ENCODE data around the gene ZSCAN9.

Gene ZSCAN9

GRCh38 chr6:28211840-28212509, 13.1 kb upstream of the ZSCAN9 start:
- Histone ChIP-seq H4K20me1 (ENCODE audit: low read depth, low read length) (no peaks in the 10 kb centered on the region), H3K27ac (ENCODE audit: low read depth, low read length) (no peak overlapping the region), H3K9ac (ENCODE audit: low read length) (no peak overlapping the region), H3K4me2 (ENCODE audit: low read depth, low read length, poor library complexity, severe bottlenecking) (no peak overlapping the region), H2AFZ (ENCODE audit: low read depth, low read length, severe bottlenecking) (no peak overlapping the region), H3K4me3 (ENCODE audit: insufficient read depth, low read length, poor library complexity, severe bottlenecking) (no peak overlapping the region), H3F3A (ENCODE audit: insufficient read depth) (no peaks in the 10 kb centered on the region), H3K9me2 (replicated peaks; ENCODE audit: insufficient read depth, low read length) (no peaks in the 10 kb centered on the region), H3K79me2 (ENCODE audit: insufficient read depth, low read length) (no peaks in the 10 kb centered on the region), H3K9me3 (ENCODE audit: insufficient read depth, low read length) (no peaks in the 10 kb centered on the region), H3K27me3 (ENCODE audit: low read length) (peaks cover 4% of the 10 kb centered on the region; the same call in 1 of the 2 replicates), H3K36me3 (ENCODE audit: low read length) (no peaks in the 10 kb centered on the region)
- no peak for TF ChIP-seq EZH2phosphoT487 (conservative IDR thresholded peaks at IDR 0.05; ENCODE audit: low read length)
- no peak for TF ChIP-seq CTCF (IDR thresholded peaks at IDR 0.05; ENCODE audit: insufficient read depth, low read length, poor library complexity, severe bottlenecking)

- TF ChIP-seq EZH2phosphoT487 (conservative IDR thresholded peaks at IDR 0.05; ENCODE audit: low read length) = no peak
- TF ChIP-seq CTCF (IDR thresholded peaks at IDR 0.05; ENCODE audit: insufficient read depth, low read length, poor library complexity, severe bottlenecking) = no peak
- Histone ChIP-seq H3F3A (ENCODE audit: insufficient read depth) (no peaks in the 10 kb centered on the region), H3K9me3 (ENCODE audit: insufficient read depth, low read length) (no peaks in the 10 kb centered on the region), H2AFZ (ENCODE audit: low read depth, low read length, severe bottlenecking) (no peak overlapping the region), H3K27ac (ENCODE audit: low read depth, low read length) (no peak overlapping the region), H3K79me2 (ENCODE audit: insufficient read depth, low read length) (no peaks in the 10 kb centered on the region), H3K27me3 (ENCODE audit: low read length) (peaks cover 4% of the 10 kb centered on the region; the same call in 1 of the 2 replicates), H3K9me2 (replicated peaks; ENCODE audit: insufficient read depth, low read length) (no peaks in the 10 kb centered on the region), H3K4me3 (ENCODE audit: insufficient read depth, low read length, poor library complexity, severe bottlenecking) (no peak overlapping the region), H3K4me2 (ENCODE audit: low read depth, low read length, poor library complexity, severe bottlenecking) (no peak overlapping the region), H3K36me3 (ENCODE audit: low read length) (no peaks in the 10 kb centered on the region), H4K20me1 (ENCODE audit: low read depth, low read length) (no peaks in the 10 kb centered on the region), H3K9ac (ENCODE audit: low read length) (no peak overlapping the region)
Measured at GRCh38 chr6:28212510-28213212, 12.4 kb upstream of the ZSCAN9 start.

- H4K20me1 ChIP-seq (ENCODE audit: low read depth, low read length) = no peaks in the 10 kb centered on the region
- H3K4me3 ChIP-seq (ENCODE audit: insufficient read depth, low read length, poor library complexity, severe bottlenecking) = no peak overlapping the region
Measured at GRCh38 chr6:28213213-28213523, 11.9 kb upstream of the ZSCAN9 start.

More at GRCh38 chr6:28213213-28213523, 11.9 kb upstream of the ZSCAN9 start:
- H3K9me2 ChIP-seq (replicated peaks; ENCODE audit: insufficient read depth, low read length) = no peaks in the 10 kb centered on the region
- H3F3A ChIP-seq (ENCODE audit: insufficient read depth) = no peaks in the 10 kb centered on the region
- no peak for TF ChIP-seq CTCF (IDR thresholded peaks at IDR 0.05; ENCODE audit: insufficient read depth, low read length, poor library complexity, severe bottlenecking)
- TF ChIP-seq EZH2phosphoT487 (conservative IDR thresholded peaks at IDR 0.05; ENCODE audit: low read length) = no peak
- no peak overlapping the region for H3K4me2 ChIP-seq (ENCODE audit: low read depth, low read length, poor library complexity, severe bottlenecking)
- no peaks in the 10 kb centered on the region for H3K79me2 ChIP-seq (ENCODE audit: insufficient read depth, low read length)
- H3K27ac ChIP-seq (ENCODE audit: low read depth, low read length) = no peak overlapping the region
- no peak overlapping the region for H2AFZ ChIP-seq (ENCODE audit: low read depth, low read length, severe bottlenecking)
- H3K36me3 ChIP-seq (ENCODE audit: low read length) = no peaks in the 10 kb centered on the region
- no peak overlapping the region for H3K9ac ChIP-seq (ENCODE audit: low read length)
- no peaks in the 10 kb centered on the region for H3K9me3 ChIP-seq (ENCODE audit: insufficient read depth, low read length)
- H3K27me3 ChIP-seq (ENCODE audit: low read length) = peaks cover 4% of the 10 kb centered on the region; the same call in 1 of the 2 replicates
